Subcutaneous adipose tissue (tissue), 4 donors: ENCODE results near the gene ANO4. TPM values are rescaled to one million over a fixed set of nuclear protein-coding genes. Genes with fewer than 3 reads are reported as not detected.

Source experiments
- CTCF ChIP-seq: fragments of 450-650 bp; IDR thresholded peaks from one replicate; pipeline ENCODE4 v1.5.1; 2016; ENCODE audit warnings: low read depth, mild to moderate bottlenecking, control low read depth, antibody characterized with exemption, moderate library complexity
- total RNA-seq, 4 donors: library from RNA; depleted of rRNA; stranded (reverse); fragments of >200 nt; gene quantifications; one replicate each; pipeline ENCODE4 v1.1.0, GENCODE V29; 2016

The ANO4 gene
- total RNA-seq, 4 donors from 2014 or later: 0.22 to 0.82 TPM; not detected in 2

- TF ChIP-seq CTCF: no peak
These were observed 251.2 kb downstream of the ANO4 start for GRCh38 chr12:101045486-101046464.

- no peak for TF ChIP-seq CTCF
These were observed 253.1 kb downstream of the ANO4 start for GRCh38 chr12:101047652-101048051.

- no peak for TF ChIP-seq CTCF
These were observed 256.1 kb downstream of the ANO4 start for GRCh38 chr12:101050631-101051030.

GRCh38 chr12:101051151-101051550 lies 256.6 kb downstream of the ANO4 start:
- no peak for TF ChIP-seq CTCF

- no peak for TF ChIP-seq CTCF
These were observed 257.4 kb downstream of the ANO4 start for GRCh38 chr12:101051901-101052550.

- TF ChIP-seq CTCF: no peak
These were observed 258.6 kb downstream of the ANO4 start for GRCh38 chr12:101053203-101053602.

GRCh38 chr12:101055940-101056339 lies 261.4 kb downstream of the ANO4 start:
- no peak for TF ChIP-seq CTCF
